Uterus (tissue), 2 donors: ENCODE measurements around the gene OSBPL9.

Source experiments
- CTCF ChIP-seq, 4 experiments: fragments of 200-600 bp in 2 of 4; fragments of 450-650 bp in 2 of 4; sonication (generic) in 2 of 4; IDR thresholded peaks; one replicate each; pipeline ENCODE4 v1.5.1; 2016 to 2019; ENCODE audit warnings: antibody characterized with exemption in 4 of 4, mild to moderate bottlenecking in 2 of 4, moderate library complexity in 1 of 4
- POLR2A ChIP-seq, 2 donors: fragments of 450-650 bp; IDR thresholded peaks; one replicate each; pipeline ENCODE4 v1.6.1; 2016; ENCODE audit warnings: antibody characterized with exemption in 2 of 2, mild to moderate bottlenecking in 1 of 2, moderate library complexity in 1 of 2

- TF ChIP-seq CTCF (IDR thresholded peaks at IDR 0.05) (no peak), POLR2A (IDR thresholded peaks at IDR 0.05) (no peak)
Observed at GRCh38 chr1:51574796-51575195, 42.1 kb upstream of the OSBPL9 start.
